HT1080 (cell line): Measurements from ENCODE around the gene ZNF595. TPM values are rescaled to one million over a fixed set of nuclear protein-coding genes. Genes with fewer than 3 reads are reported as not detected.
"Not testable (repeated sequence)": the region's sequence is repeated elsewhere in the genome, so short reads cannot be mapped to it uniquely, and the experiment has no call there.

Source experiments
- DNase-seq: peaks from one replicate; pipeline ENCODE4 v3.0.0-alpha.2; 2015; ENCODE audit warnings: low read depth
- polyA plus RNA-seq, 2 experiments: library from polyadenylated mRNA; depleted of rRNA; stranded (reverse); fragments of >200 nt; gene quantifications; 2 replicates each; pipeline ENCODE4 v1.2.3, GENCODE V29; 2015
- total RNA-seq: library from RNA; depleted of rRNA; stranded (reverse); fragments of >200 nt; shearing (Covaris generic); gene quantifications from 2 replicates; pipeline ENCODE4 v1.2.3, GENCODE V29; 2014; rRNA removed

The ZNF595 gene
- total RNA-seq: 80.6 and 94.6 TPM in 2 replicates
- polyA plus RNA-seq (2015; cell fraction: cytosol; rRNA removed): 64.7 and 82.4 TPM in 2 replicates
- polyA plus RNA-seq (2015; cell fraction: nucleus; rRNA removed): 63.9 and 71.2 TPM in 2 replicates

GRCh38 chr4:52804-53479 lies at the start of gene ZNF595:
TSS of gene ZNF595 (plus strand) at chr4:53321. CDS start at chr4:53489, 168 bp downstream.
- not testable (repeated sequence) for DNase-seq

GRCh38 chr4:9937-10870 lies 42.9 kb upstream of the ZNF595 start:
- peak; percentile 0 for DNase-seq

GRCh38 chr4:11095-11815 lies 41.9 kb upstream of the ZNF595 start:
- not testable (repeated sequence) for DNase-seq

- DNase-seq: peak; percentile 18
Measured at GRCh38 chr4:11816-12417, 41.2 kb upstream of the ZNF595 start.

GRCh38 chr4:18128-18527 lies 35.0 kb upstream of the ZNF595 start:
- not testable (repeated sequence) for DNase-seq

GRCh38 chr4:18589-18988 lies 34.5 kb upstream of the ZNF595 start:
- peak; percentile 0 for DNase-seq

GRCh38 chr4:22882-23281 lies 30.2 kb upstream of the ZNF595 start:
- DNase-seq: not testable (repeated sequence)

- not testable (repeated sequence) for DNase-seq
Measured at GRCh38 chr4:24359-24758, 28.8 kb upstream of the ZNF595 start.

GRCh38 chr4:27501-27900 lies 25.6 kb upstream of the ZNF595 start:
- not testable (repeated sequence) for DNase-seq

GRCh38 chr4:28767-29542 lies 24.2 kb upstream of the ZNF595 start:
- DNase-seq: not testable (repeated sequence)

GRCh38 chr4:33314-33713 lies 19.8 kb upstream of the ZNF595 start:
- DNase-seq: not testable (repeated sequence)

GRCh38 chr4:36559-37415 lies 16.3 kb upstream of the ZNF595 start:
- not testable (repeated sequence) for DNase-seq

- not testable (repeated sequence) for DNase-seq
Measured at GRCh38 chr4:38202-38601, 14.9 kb upstream of the ZNF595 start.

- not testable (repeated sequence) for DNase-seq
Measured at GRCh38 chr4:43375-43774, 9.7 kb upstream of the ZNF595 start.

GRCh38 chr4:51253-51652 lies 1.9 kb upstream of the ZNF595 start:
- not testable (repeated sequence) for DNase-seq

- not testable (repeated sequence) for DNase-seq
Measured at GRCh38 chr4:51655-52277, 1.4 kb upstream of the ZNF595 start.

- DNase-seq: not testable (repeated sequence)
Measured at GRCh38 chr4:53521-53920, 400 bp downstream of the ZNF595 start.

- DNase-seq: not testable (repeated sequence)
Measured at GRCh38 chr4:64733-65132, 11.6 kb downstream of the ZNF595 start.

- no peak for DNase-seq
Measured at GRCh38 chr4:71830-72229, 18.7 kb downstream of the ZNF595 start.
